K562 (cell line): ENCODE data around the gene KCNT1. TPM values are rescaled to one million over a fixed set of nuclear protein-coding genes. Genes with fewer than 3 reads are reported as not detected.

Experiments
- ATAC-seq: fragments of 200-7000 bp; cut with Tn5 transposase; 3 replicates; pipeline ENCODE4 v1.9.1; 2020; ENCODE audit warnings: moderate library complexity
- BruUV-seq: library from RNA; stranded (reverse); fragments of 400-500 nt; replicated peaks from 2 replicates; lab custom pipeline; 2021; lab: Mats Ljungman, UMichigan
- CTCF ChIA-PET: fragments of 300-600 bp; formaldehyde crosslinking; extraction: SDS; loops from one replicate; lab custom pipeline; 2021; ENCODE audit warnings: low intra/inter-chr PET ratio; lab: Yijun Ruan, JAX
- POLR2A ChIA-PET: fragments of 300-600, 350-650 bp; sonication (Branson Sonifier 250); formaldehyde crosslinking; extraction: SDS; loops from one replicate; lab custom pipeline; 2021; ENCODE audit warnings: antibody characterized with exemption, inconsistent platforms; lab: Yijun Ruan, JAX
- DNase-seq, 4 experiments: peaks; one replicate each; pipeline versions ENCODE4 v3.0.0 to v3.0.0-alpha.2; 2011 to 2018; ENCODE audit warnings: low spot score in 3 of 4, mixed read lengths in 3 of 4; ENCODE audit errors: extremely low read depth in 1 of 4
- FAIRE-seq: peaks from 2 replicates; lab custom pipeline; 2011; peaks lifted over from hg19 to GRCh38; lab: Jason Lieb, UNC
- H2AFZ ChIP-seq: 2 replicates; pipeline ENCODE4 v1.6.0; 2011; ENCODE audit warnings: low read depth, low read length, control low read depth, inconsistent platforms
- H3K27ac ChIP-seq: fragments of 200-600 bp; 3 replicates; pipeline ENCODE4 v1.8.0; 2011; ENCODE audit warnings: low read depth, mild to moderate bottlenecking, control low read depth, inconsistent platforms, low read length, moderate library complexity, mixed read lengths; ENCODE audit errors: extremely low read depth
- H3K27me3 ChIP-seq, 2 experiments: fragments of 300-600 bp in 1 of 2; 2 replicates in 1 of 2; 3 replicates in 1 of 2; pipeline versions ENCODE4 v1.6.0 to v1.8.0; 2011; ENCODE audit warnings: inconsistent platforms in 2 of 2, low read length in 2 of 2, mild to moderate bottlenecking in 1 of 2, mixed read lengths in 1 of 2, moderate library complexity in 1 of 2; ENCODE audit not compliant: control insufficient read depth in 2 of 2, insufficient read depth in 2 of 2
- H3K36me3 ChIP-seq: fragments of 300-600 bp; 3 replicates; pipeline ENCODE4 v1.8.0; 2011; ENCODE audit warnings: mild to moderate bottlenecking, low read length, inconsistent platforms; ENCODE audit not compliant: control insufficient read depth, insufficient read depth
- H3K4me1 ChIP-seq, 2 experiments: fragments of 200-600 bp in 1 of 2; replicated peaks in 1 of 2; 2 replicates in 1 of 2; 3 replicates in 1 of 2; pipeline versions ENCODE4 v1.5.1 to v1.8.0; 2011; ENCODE audit warnings: inconsistent platforms in 2 of 2, low read length in 2 of 2, mild to moderate bottlenecking in 1 of 2, mixed read lengths in 1 of 2, moderate library complexity in 1 of 2; ENCODE audit not compliant: control insufficient read depth in 2 of 2, insufficient read depth in 2 of 2
- H3K4me2 ChIP-seq: 2 replicates; pipeline ENCODE4 v1.6.1; 2011; ENCODE audit warnings: low read length, control low read depth, inconsistent platforms, mixed read lengths; ENCODE audit not compliant: insufficient read depth
- H3K4me3 ChIP-seq: fragments of 200-600 bp; sonication (generic), shearing (Covaris generic); 2 replicates; pipeline ENCODE4 v1.5.1; 2016; ENCODE audit warnings: control low read depth, inconsistent platforms
- H3K79me2 ChIP-seq: fragments of 200-600 bp; 3 replicates; pipeline ENCODE4 v1.8.0; 2011; ENCODE audit warnings: low read length, inconsistent platforms; ENCODE audit not compliant: control insufficient read depth, insufficient read depth
- H3K9ac ChIP-seq, 2 experiments: 2 replicates each; pipeline versions ENCODE4 v1.6.0 to v1.6.1; 2011; ENCODE audit warnings: low read depth in 2 of 2, low read length in 2 of 2, control low read depth in 1 of 2, inconsistent platforms in 1 of 2, mild to moderate bottlenecking in 1 of 2, mixed read lengths in 1 of 2; ENCODE audit not compliant: insufficient read depth in 1 of 2
- H3K9me1 ChIP-seq: one replicate; pipeline ENCODE4 v1.6.0; 2011; ENCODE audit warnings: inconsistent platforms, mild to moderate bottlenecking, low read length, moderate library complexity; ENCODE audit not compliant: control insufficient read depth, insufficient read depth
- H3K9me3 ChIP-seq: replicated peaks from 2 replicates; pipeline ENCODE4 v1.5.1; 2011; ENCODE audit warnings: low read depth, low read length, inconsistent platforms; ENCODE audit not compliant: control insufficient read depth, insufficient read depth
- H4K20me1 ChIP-seq: replicated peaks from 2 replicates; pipeline ENCODE4 v1.6.1; 2011; ENCODE audit warnings: low read length, inconsistent platforms, mixed read lengths; ENCODE audit not compliant: control insufficient read depth, insufficient read depth
- ASH1L ChIP-seq: fragments of 450-650 bp; IDR thresholded peaks from 2 replicates; pipeline ENCODE4 v1.6.1; 2018; ENCODE audit warnings: borderline replicate concordance, mild to moderate bottlenecking, low read depth; ENCODE audit not compliant: partially characterized antibody
- E2F6 ChIP-seq, 2 experiments: IDR thresholded peaks; 2 replicates each; pipeline ENCODE4 v1.6.1; 2011; ENCODE audit warnings: borderline replicate concordance in 1 of 2, control low read depth in 1 of 2, low read depth in 1 of 2, low read length in 1 of 2, mild to moderate bottlenecking in 1 of 2, mixed read lengths in 1 of 2, moderate library complexity in 1 of 2; ENCODE audit not compliant: insufficient read depth in 1 of 2, insufficient read length in 1 of 2, poor library complexity in 1 of 2, severe bottlenecking in 1 of 2; ENCODE audit errors: extremely low read depth in 1 of 2
- EWSR1 ChIP-seq: fragments of 450-650 bp; IDR thresholded peaks from 2 replicates; pipeline ENCODE4 v1.6.1; 2018; ENCODE audit warnings: borderline replicate concordance, mild to moderate bottlenecking, low read depth, moderate library complexity; ENCODE audit not compliant: partially characterized antibody
- MBD1 ChIP-seq: fragments of 250-450 bp; sonication (Bioruptor Pico); IDR thresholded peaks from 2 replicates; pipeline ENCODE4 v1.8.0; 2022; ENCODE audit warnings: inconsistent platforms
- MEF2D ChIP-seq: conservative IDR thresholded peaks from 2 replicates; pipeline ENCODE4 v1.6.1; 2016; ENCODE audit warnings: low read depth, missing genetic modification characterization, missing compliant biosample characterization
- NCOR1 ChIP-seq: fragments of 450-650 bp; IDR thresholded peaks from 2 replicates; pipeline ENCODE4 v1.6.1; 2016; ENCODE audit warnings: mild to moderate bottlenecking, moderate library complexity
- WHSC1 ChIP-seq: IDR thresholded peaks from one replicate; pipeline ENCODE4 v1.6.1; 2012; ENCODE audit warnings: low read length, control low read depth, inconsistent platforms
- WGBS: fragments of 100-300 bp; shearing (Covaris generic); methylation state at CpG from one replicate; pipeline ENCODE4 v1.1.6; 2016; ENCODE audit warnings: low coverage, mixed read lengths; ENCODE audit not compliant: insufficient coverage; ENCODE audit errors: missing lambda C conversion rate; 5-methylcytosine and 5-hydroxymethylcytosine counted together
- in situ Hi-C: fragments of 300-500 bp; cut with MboI; formaldehyde crosslinking; loops from 4 replicates; pipeline ENCODE4 v1.15.0; 2018; ENCODE audit warnings: inconsistent platforms, mixed read lengths
- intact Hi-C: fragments of 100-400 bp; cut with micrococcal nuclease; formaldehyde crosslinking; loops from 2 replicates; pipeline ENCODE4 v1.14.2; 2022
- polyA plus RNA-seq, 8 experiments: library from polyadenylated mRNA; depleted of rRNA in 4 of 8; stranded (reverse) in 5 of 8; unstranded in 3 of 8; fragments of >200 nt; fragmentation: Nextera tagmentation in 2 of 8; fragmentation: Illumina TruSeq in 1 of 8; extraction: Ambion mirVana in 2 of 8; extraction: Trizol in 1 of 8; gene quantifications; 2 replicates each; pipeline versions ENCODE4 v1.2.1 to v1.2.3, GENCODE V29; 2011 to 2014; ENCODE audit warnings: inconsistent platforms in 1 of 8, missing spikeins in 1 of 8
- total RNA-seq, 7 experiments: library from RNA; depleted of rRNA in 6 of 7; stranded (reverse); fragments of >200 nt in 6 of 7; fragmentation: Illumina TruSeq in 2 of 7; extraction: Trizol in 2 of 7; gene quantifications; 2 replicates each; pipeline versions ENCODE4 v1.2.1 to v1.2.3, GENCODE V29; 2011 to 2021; ENCODE audit warnings: low replicate concordance in 1 of 7

Gene KCNT1
- total and polyA plus RNA-seq, 9 of the 15 experiments (the other 6 are each of a cell fraction or from before 2014, with no cell fraction given) = 0.05 TPM; not detected in 8

- Histone ChIP-seq H3K9me3 (no peaks in the 10 kb centered on the region), H3K27me3 (peaks cover 69 to 95% of the 10 kb centered on the region in 2 experiments), H3K4me3 (no peak overlapping the region), H3K9me1 (no peaks in the 10 kb centered on the region), H3K36me3 (no peaks in the 10 kb centered on the region), H3K4me2 (no peak overlapping the region), H3K79me2 (no peaks in the 10 kb centered on the region), H2AFZ (no peak overlapping the region), H3K4me1 (peaks cover 0 to 62% of the 10 kb centered on the region in 2 experiments; a peak in 2 of 5 replicates), H3K9ac (no peak overlapping the region), H4K20me1 (peaks cover 21% of the 10 kb centered on the region), H3K27ac (no peak overlapping the region)
- FAIRE-seq (no peak), DNase-seq (no peak), ATAC-seq (no peak)
- WGBS = 29% methylated on average over 16 of the region's 22 CpGs
- no TSS peak for BruUV-seq
- intact Hi-C loops (no loop called here), in situ Hi-C loops (no loop called here)
- POLR2A ChIA-PET = interaction anchor here (0.7 kb wide), 1 partner anchor 11 kb away, joined by 3 read pairs; no protein-coding TSS in a partner anchor
- CTCF ChIA-PET = no interaction called here
- TF ChIP-seq WHSC1 (no peak), MBD1 (no peak), E2F6 (IDR thresholded peaks at IDR 0.05; ENCODE audit: borderline replicate concordance in 1 of 2, extremely low read depth in 1 of 2, insufficient read depth in 1 of 2, insufficient read length in 1 of 2, low read depth in 1 of 2, low read length in 1 of 2, poor library complexity in 1 of 2, severe bottlenecking in 1 of 2) (no peak), EWSR1 (no peak), NCOR1 (no peak), MEF2D (no peak), ASH1L (no peak)
These were observed 83.1 kb downstream of the KCNT1 start for GRCh38 chr9:135785013-135785575.
